ENCODE results near the gene STOML3.

Gene STOML3

GRCh38 chr13:38990693-38991092 is at the start of gene STOML3:
Gene STOML3, minus strand, starts transcription at chr13:38990831. Its CDS starts 110 bp downstream, at chr13:38990721.
- peaks cover 5% of the 10 kb centered on the region for H3K4me1 Mint-ChIP-seq
- no peak for ATAC-seq
- no peak for DNase-seq

DNA sequence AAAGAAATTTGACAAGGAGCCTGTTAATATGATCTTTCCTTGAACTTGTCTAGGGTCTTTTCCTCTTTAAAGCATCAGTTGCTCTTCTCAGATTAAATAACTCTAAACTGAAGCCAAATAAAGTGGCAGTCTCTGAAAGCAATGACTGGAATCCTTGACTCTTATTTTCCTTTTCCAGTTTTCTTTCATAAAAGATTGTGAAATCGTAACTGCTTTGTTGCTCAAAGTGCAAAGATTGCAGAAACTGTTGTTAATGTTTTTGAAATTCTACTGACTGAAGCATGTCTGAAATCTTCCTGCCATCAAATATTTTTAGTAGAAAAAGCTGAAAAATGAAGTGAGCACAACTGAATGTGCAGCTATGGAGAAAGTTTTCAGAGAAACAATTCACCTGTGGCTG is 49.6 kb upstream of the STOML3 start:
- Mint-ChIP-seq H3K4me3 (peak overlapping the region; percentile 90 to 97), H3K4me1 (peaks cover 33% of the 10 kb centered on the region), H3K9me3 (no peaks in the 10 kb centered on the region), H3K27ac (peak overlapping the region in 1 of 2 donors; percentile 61), H3K27me3 (no peaks in the 10 kb centered on the region)
- DNase-seq: no peak
- ATAC-seq: no peak

More at GRCh38 chr13:38990693-38991092, at the start of gene STOML3:
- Mint-ChIP-seq H3K9me3 (no peaks in the 10 kb centered on the region), H3K27me3 (no peaks in the 10 kb centered on the region), H3K4me3 (no peak within 1 kb of the TSS), H3K27ac (peak within 1 kb of the TSS in 1 of 2 donors; percentile 52)

- Mint-ChIP-seq H3K9me3 (no peaks in the 10 kb centered on the region), H3K27ac (peak overlapping the region; percentile 98 to 99), H3K4me1 (peaks cover 36% of the 10 kb centered on the region), H3K4me3 (peak overlapping the region; percentile 90 to 97), H3K27me3 (no peaks in the 10 kb centered on the region)
- DNase-seq: no peak
- ATAC-seq: no peak
These were observed 48.4 kb upstream of the STOML3 start for GRCh38 chr13:39039041-39039440.

DNA sequence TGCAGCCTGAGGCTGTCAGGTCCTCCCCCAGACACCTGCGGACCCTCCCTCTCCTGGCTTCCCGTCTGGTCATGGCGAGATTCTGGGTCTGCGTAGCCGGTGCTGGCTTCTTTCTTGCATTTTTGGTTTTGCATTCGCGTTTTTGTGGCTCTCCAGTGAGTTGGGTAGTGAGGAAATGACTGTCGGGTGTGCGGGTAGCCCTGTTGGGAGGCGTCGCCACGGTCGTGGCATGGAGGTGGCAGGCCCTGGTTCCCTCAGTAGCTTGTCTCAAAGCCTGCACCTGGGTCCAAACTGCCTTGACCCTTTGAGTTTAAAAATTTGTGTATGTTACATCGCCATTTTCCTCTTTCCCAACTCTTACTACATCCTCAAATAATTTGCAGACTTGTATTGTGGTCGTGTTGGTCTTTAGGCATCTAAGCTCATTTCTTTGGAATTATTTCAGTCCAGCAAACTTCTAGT is 48.0 kb upstream of the STOML3 start:
- Mint-ChIP-seq H3K4me1 (peaks cover 37% of the 10 kb centered on the region), H3K9me3 (no peaks in the 10 kb centered on the region), H3K4me3 (peak overlapping the region; percentile 90 to 97), H3K27me3 (no peaks in the 10 kb centered on the region), H3K27ac (peak overlapping the region; percentile 98 to 99)
- DNase-seq (peak; percentile 64 to 79), ATAC-seq (peak; percentile 71)

- H3K27me3 Mint-ChIP-seq: no peaks in the 10 kb centered on the region
- DNase-seq (peak; percentile 89 to 93), ATAC-seq (peak; percentile 95)
- peaks cover 34% of the 10 kb centered on the region for H3K4me1 Mint-ChIP-seq
- no peaks in the 10 kb centered on the region for H3K9me3 Mint-ChIP-seq
- peak within 1 kb of the TSS; percentile 90 to 97 for H3K4me3 Mint-ChIP-seq
- H3K27ac Mint-ChIP-seq: peak within 1 kb of the TSS; percentile 98 to 99
These were observed 47.4 kb upstream of the STOML3 start, which contains the start of the genes NHLRC3 and PROSER1 for GRCh38 chr13:39037880-39038568. Gene NHLRC3, plus strand, starts transcription at chr13:39038456. Its CDS starts 184 bp downstream, at chr13:39038640. Gene PROSER1, minus strand, starts transcription at chr13:39038089. Its CDS starts 847 bp downstream, at chr13:39037242.

DNA sequence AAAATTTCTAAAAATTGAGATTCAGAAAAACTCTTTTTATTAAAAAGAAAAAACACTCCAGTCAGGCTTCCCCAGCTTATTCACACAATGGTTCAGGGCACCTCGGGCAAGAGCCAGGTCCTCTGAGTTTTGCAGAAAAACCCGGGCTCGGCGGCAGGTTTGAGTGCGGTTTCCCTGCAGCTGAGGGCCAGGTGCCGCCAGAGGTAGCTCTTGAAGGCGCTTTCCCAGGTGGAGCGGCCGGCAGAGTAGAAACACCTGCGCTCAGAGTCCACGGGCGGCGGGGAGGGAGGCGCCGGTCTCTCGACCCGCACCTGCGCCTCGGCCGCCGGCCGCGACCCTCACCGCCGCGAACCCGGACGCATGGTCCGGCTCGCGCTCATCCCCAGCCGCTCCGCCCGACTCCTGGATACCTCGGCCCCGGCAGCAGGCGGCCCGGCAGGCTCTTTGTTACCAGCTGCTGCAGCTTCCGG is 46.8 kb upstream of the STOML3 start:
- Mint-ChIP-seq H3K27me3 (no peaks in the 10 kb centered on the region), H3K4me3 (peak overlapping the region; percentile 90 to 97), H3K9me3 (no peaks in the 10 kb centered on the region), H3K4me1 (peaks cover 34% of the 10 kb centered on the region), H3K27ac (peak overlapping the region; percentile 98 to 99)
- peak; percentile 26 for ATAC-seq
- no peak for DNase-seq

DNA sequence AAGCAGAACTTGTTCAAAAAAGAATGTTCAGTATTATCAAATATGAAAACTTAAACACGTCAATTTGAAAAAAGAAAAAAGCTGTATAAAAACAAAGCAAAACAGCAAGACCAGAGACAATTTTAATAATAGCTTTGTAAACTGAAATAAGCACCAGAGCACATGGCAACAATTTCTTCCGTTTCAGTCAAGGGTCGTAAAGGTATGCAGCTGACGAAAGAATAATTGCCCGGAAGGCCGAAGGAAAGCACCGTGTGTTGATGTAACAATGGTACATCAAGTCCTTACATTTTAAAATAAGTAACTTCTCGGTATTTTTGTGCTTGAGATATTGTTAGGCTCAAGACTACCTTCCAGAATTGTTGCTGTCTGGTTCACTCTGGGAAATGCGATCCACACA is 45.6 kb upstream of the STOML3 start:
- Mint-ChIP-seq H3K27me3 (no peaks in the 10 kb centered on the region), H3K4me3 (peak overlapping the region; percentile 90 to 97), H3K27ac (peak overlapping the region; percentile 93 to 99), H3K9me3 (no peaks in the 10 kb centered on the region), H3K4me1 (peaks cover 41% of the 10 kb centered on the region)
- ATAC-seq: no peak
- peak in 1 of 2 donors; percentile 45 for DNase-seq

DNA sequence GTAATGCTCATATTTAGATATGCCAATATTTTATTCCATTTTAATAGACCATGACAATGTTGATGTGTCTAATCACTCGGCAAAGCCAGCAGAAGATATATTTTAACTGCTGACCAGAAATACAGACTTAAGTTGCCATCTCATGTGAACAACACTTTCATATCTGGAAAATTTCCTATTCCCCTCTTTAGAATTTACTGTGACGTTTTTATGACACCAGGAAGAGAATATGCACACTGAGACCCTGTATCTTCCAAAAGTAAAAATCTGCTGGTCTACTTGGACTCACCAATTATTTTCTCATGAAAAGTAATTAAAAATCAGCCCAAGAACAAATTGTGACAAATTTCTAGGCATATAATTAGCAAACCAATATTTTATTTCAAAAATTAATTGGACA is 45.2 kb upstream of the STOML3 start:
- no peaks in the 10 kb centered on the region for H3K27me3 Mint-ChIP-seq
- peaks cover 37% of the 10 kb centered on the region for H3K4me1 Mint-ChIP-seq
- DNase-seq (no peak), ATAC-seq (no peak)
- H3K9me3 Mint-ChIP-seq: no peaks in the 10 kb centered on the region
- peak overlapping the region; percentile 93 to 99 for H3K27ac Mint-ChIP-seq
- peak overlapping the region; percentile 90 to 97 for H3K4me3 Mint-ChIP-seq

- Mint-ChIP-seq H3K27ac (peak overlapping the region; percentile 93 to 99), H3K27me3 (no peaks in the 10 kb centered on the region), H3K9me3 (no peaks in the 10 kb centered on the region), H3K4me1 (peaks cover 31% of the 10 kb centered on the region), H3K4me3 (peak overlapping the region; percentile 90 to 97)
- no peak for DNase-seq
- ATAC-seq: no peak
These were observed 44.6 kb upstream of the STOML3 start for GRCh38 chr13:39035204-39035603.

DNA sequence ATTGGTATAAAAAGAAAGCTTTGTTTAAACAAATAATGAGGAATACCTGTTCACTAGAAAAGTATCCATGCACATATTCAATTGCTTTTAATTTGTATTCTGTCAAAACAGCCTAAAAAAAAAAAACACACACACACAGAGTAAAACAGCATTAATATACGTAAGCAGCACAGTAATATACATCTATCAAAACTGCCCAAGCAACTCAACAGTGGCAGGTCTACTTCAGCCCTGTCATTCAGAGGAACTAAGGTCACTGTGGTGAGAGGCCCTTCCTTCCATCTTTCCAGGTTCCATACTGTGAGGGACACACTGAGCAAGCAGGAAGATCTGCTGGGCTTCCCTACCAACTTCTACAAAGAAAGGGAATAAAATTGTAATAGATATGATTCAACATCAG is 43.5 kb upstream of the STOML3 start:
- no peak for ATAC-seq
- H3K4me3 Mint-ChIP-seq: peak overlapping the region in 1 of 2 donors; percentile 97
- H3K9me3 Mint-ChIP-seq: no peaks in the 10 kb centered on the region
- no peaks in the 10 kb centered on the region for H3K27me3 Mint-ChIP-seq
- H3K4me1 Mint-ChIP-seq: peaks cover 28% of the 10 kb centered on the region
- H3K27ac Mint-ChIP-seq: peak overlapping the region in 1 of 2 donors; percentile 42
- no peak for DNase-seq

DNA sequence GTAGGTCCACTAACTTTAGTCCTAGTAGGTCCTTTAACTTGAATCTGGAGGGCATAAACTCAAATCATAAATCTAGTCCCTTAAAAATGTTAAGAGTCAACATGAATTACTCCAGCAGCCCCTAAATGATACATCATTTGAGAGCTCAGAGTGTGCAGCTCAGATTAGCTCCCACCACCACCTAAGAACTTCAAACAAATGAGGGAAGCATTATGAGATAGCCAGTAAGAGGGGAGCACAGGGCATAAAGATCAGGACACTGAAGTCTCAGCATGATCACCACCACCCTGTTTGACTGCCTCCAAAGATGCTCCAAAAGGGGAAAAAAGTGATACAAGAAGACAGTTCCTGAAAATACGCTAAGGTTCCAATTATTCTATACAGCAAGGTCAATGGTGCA is 41.5 kb upstream of the STOML3 start:
- no peaks in the 10 kb centered on the region for H3K9me3 Mint-ChIP-seq
- no peaks in the 10 kb centered on the region for H3K27me3 Mint-ChIP-seq
- no peak overlapping the region for H3K27ac Mint-ChIP-seq
- H3K4me3 Mint-ChIP-seq: no peak overlapping the region
- no peak for ATAC-seq
- peaks cover 28% of the 10 kb centered on the region for H3K4me1 Mint-ChIP-seq
- DNase-seq: no peak

DNA sequence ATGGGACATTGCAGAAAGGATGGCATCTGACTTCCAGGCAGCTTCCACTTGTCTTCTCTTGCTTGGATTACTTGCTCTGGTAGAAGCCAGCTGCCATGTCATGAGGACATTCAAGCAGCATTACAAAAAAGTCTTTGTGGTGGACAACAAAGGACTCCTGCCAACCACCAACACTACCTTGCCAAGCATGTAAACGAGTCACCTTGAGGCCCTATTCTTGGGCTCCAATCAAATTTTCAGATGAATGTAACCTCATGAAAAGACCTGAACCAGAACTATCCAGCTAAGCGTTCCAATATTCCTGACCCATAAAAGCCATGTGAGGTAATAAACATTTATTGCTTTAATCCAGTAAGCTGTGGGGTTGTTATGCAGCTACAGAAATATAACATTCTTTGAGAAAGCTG is 34.8 kb upstream of the STOML3 start:
- H3K4me1 Mint-ChIP-seq: no peaks in the 10 kb centered on the region
- H3K27ac Mint-ChIP-seq: no peak overlapping the region
- H3K4me3 Mint-ChIP-seq: no peak overlapping the region
- H3K27me3 Mint-ChIP-seq: no peaks in the 10 kb centered on the region
- ATAC-seq (no peak), DNase-seq (no peak)
- H3K9me3 Mint-ChIP-seq: no peaks in the 10 kb centered on the region

DNA sequence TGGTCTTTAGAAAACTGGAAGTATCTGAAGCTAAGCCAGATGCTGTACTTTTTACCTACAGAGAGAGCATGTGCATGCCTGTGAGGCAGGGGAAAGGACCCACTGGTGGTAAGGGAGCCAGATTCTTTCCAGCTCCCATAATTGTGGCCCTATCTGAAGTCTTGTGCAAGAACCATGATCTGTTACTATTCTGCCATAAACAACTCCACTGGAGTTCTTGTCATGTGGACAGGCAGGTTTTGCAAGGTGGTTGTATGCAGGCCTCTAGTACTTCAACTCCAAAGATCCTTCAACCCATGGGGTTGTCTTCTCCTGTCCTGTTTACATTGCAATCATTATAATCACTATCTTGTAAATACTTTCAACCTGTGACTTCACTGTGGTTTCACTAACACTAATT is 33.1 kb upstream of the STOML3 start:
- DNase-seq: no peak
- H3K9me3 Mint-ChIP-seq: no peaks in the 10 kb centered on the region
- no peaks in the 10 kb centered on the region for H3K4me1 Mint-ChIP-seq
- H3K27me3 Mint-ChIP-seq: no peaks in the 10 kb centered on the region
- H3K27ac Mint-ChIP-seq: no peak overlapping the region
- ATAC-seq: no peak
- H3K4me3 Mint-ChIP-seq: no peak overlapping the region

- Mint-ChIP-seq H3K27me3 (no peaks in the 10 kb centered on the region), H3K27ac (no peak overlapping the region), H3K9me3 (no peaks in the 10 kb centered on the region), H3K4me1 (no peaks in the 10 kb centered on the region), H3K4me3 (no peak overlapping the region)
- DNase-seq (no peak), ATAC-seq (no peak)
These were observed 32.7 kb upstream of the STOML3 start for GRCh38 chr13:39023316-39023715.

GRCh38 chr13:39020853-39021462 is 30.3 kb upstream of the STOML3 start:
- H3K4me3 Mint-ChIP-seq: no peak overlapping the region
- no peaks in the 10 kb centered on the region for H3K9me3 Mint-ChIP-seq
- H3K27ac Mint-ChIP-seq: no peak overlapping the region
- ATAC-seq: no peak
- peaks cover 6% of the 10 kb centered on the region for H3K4me1 Mint-ChIP-seq
- DNase-seq: no peak
- H3K27me3 Mint-ChIP-seq: no peaks in the 10 kb centered on the region

- DNase-seq: peak in 1 of 2 donors; percentile 26
- Mint-ChIP-seq H3K27ac (peak overlapping the region in 1 of 2 donors; percentile 55), H3K27me3 (no peaks in the 10 kb centered on the region), H3K4me3 (no peak overlapping the region), H3K9me3 (no peaks in the 10 kb centered on the region), H3K4me1 (peaks cover 6% of the 10 kb centered on the region)
- ATAC-seq: peak; percentile 75
These were observed 26.2 kb upstream of the STOML3 start for GRCh38 chr13:39016787-39017186.

Measured in stimulated activated naive CD8-positive, alpha-beta T cell treated with anti-CD3 and anti-CD28 coated beads, Interleukin-15, amount 100 ng/mL, for 72 hours (primary cell).